Testis (tissue), 3 donors: ENCODE data around the gene LRRC18. TPM values are rescaled to one million over a fixed set of nuclear protein-coding genes. Genes with fewer than 3 reads are reported as not detected.

Experiments
- DNase-seq: peaks from one replicate; pipeline ENCODE4 v3.0.0-alpha.2; 2019
- H3K27ac ChIP-seq, 2 donors: fragments of 200-600 bp; sonication (generic); one replicate each; pipeline ENCODE4 v1.5.1; 2019
- H3K27me3 ChIP-seq: fragments of 200-600 bp; sonication (generic); one replicate; pipeline ENCODE4 v1.5.1; 2019
- H3K36me3 ChIP-seq: fragments of 200-600 bp; sonication (generic); one replicate; pipeline ENCODE4 v1.5.1; 2017; ENCODE audit warnings: low read depth; ENCODE audit errors: missing control alignments
- H3K4me1 ChIP-seq: fragments of 200-600 bp; sonication (generic); one replicate; pipeline ENCODE4 v1.5.1; 2019
- H3K4me3 ChIP-seq, 2 donors: fragments of 200-600 bp; sonication (generic); one replicate each; pipeline ENCODE4 v1.5.1; 2017 to 2019
- H3K9me3 ChIP-seq: fragments of 200-600 bp; sonication (generic); one replicate; pipeline ENCODE4 v1.5.1; 2017
- CTCF ChIP-seq, 3 experiments: fragments of 450-650 bp in 2 of 3; fragments of 200-600 bp in 1 of 3; sonication (generic) in 1 of 3; IDR thresholded peaks; one replicate each; pipeline ENCODE4 v1.5.1; 2016 to 2019; ENCODE audit warnings: antibody characterized with exemption in 3 of 3, mild to moderate bottlenecking in 2 of 3, moderate library complexity in 1 of 3
- POLR2A ChIP-seq: fragments of 450-650 bp; IDR thresholded peaks from one replicate; pipeline ENCODE4 v1.6.1; 2017; ENCODE audit warnings: antibody characterized with exemption, mild to moderate bottlenecking, moderate library complexity
- WGBS, 2 donors: methylation state at CpG; one replicate each; pipeline ENCODE4 v1.1.5; 2018; 5-methylcytosine and 5-hydroxymethylcytosine counted together
- intact Hi-C: fragments of 100-400 bp; cut with DNase I; formaldehyde crosslinking; loops from one replicate; pipeline ENCODE4 v1.15.1; 2023; ENCODE audit warnings: low total_unique reads
- polyA plus RNA-seq: library from polyadenylated mRNA; stranded (reverse); fragments of 350-450 nt; fragmentation: Illumina TruSeq; extraction: RNeasy Lipid Tissue Mini Kit (QIAGEN cat#74804); gene quantifications from one replicate; pipeline ENCODE4 v1.2.3, GENCODE V29; 2014; ENCODE audit warnings: low read depth, low replicate concordance; ENCODE audit not compliant: insufficient read depth
- total RNA-seq, 2 donors: library from RNA; depleted of rRNA; stranded (reverse); fragments of >200 nt; gene quantifications; one replicate each; pipeline ENCODE4 v1.2.3, GENCODE V29; 2016

Gene LRRC18
- total and polyA plus RNA-seq, 3 donors from 2014 or later: 7.8 to 23.1 (median 12.6) TPM

- 87 to 90% methylated on average over 4 of the region's 4 CpGs for WGBS, 2 donors
- Histone ChIP-seq H3K27me3 (no peaks in the 10 kb centered on the region), H3K4me1 (peaks cover 5% of the 10 kb centered on the region), H3K9me3 (no peaks in the 10 kb centered on the region), H3K36me3 (no peaks in the 10 kb centered on the region), H3K4me3 (no peak overlapping the region), H3K27ac (no peak overlapping the region)
- DNase-seq: no peak
- intact Hi-C loops: no loop called here
- TF ChIP-seq CTCF (IDR thresholded peaks at IDR 0.05): no peak
- no peak for TF ChIP-seq POLR2A
Observed at GRCh38 chr10:48970654-48971053, 31.0 kb upstream of the LRRC18 start.

- WGBS, 2 donors: 95% methylated on average over 14 of the region's 14 CpGs
- intact Hi-C loops: no loop called here
- TF ChIP-seq POLR2A (no peak), CTCF (IDR thresholded peaks at IDR 0.05) (no peak)
Observed at GRCh38 chr10:48970046-48970445, 30.4 kb upstream of the LRRC18 start.

DNA sequence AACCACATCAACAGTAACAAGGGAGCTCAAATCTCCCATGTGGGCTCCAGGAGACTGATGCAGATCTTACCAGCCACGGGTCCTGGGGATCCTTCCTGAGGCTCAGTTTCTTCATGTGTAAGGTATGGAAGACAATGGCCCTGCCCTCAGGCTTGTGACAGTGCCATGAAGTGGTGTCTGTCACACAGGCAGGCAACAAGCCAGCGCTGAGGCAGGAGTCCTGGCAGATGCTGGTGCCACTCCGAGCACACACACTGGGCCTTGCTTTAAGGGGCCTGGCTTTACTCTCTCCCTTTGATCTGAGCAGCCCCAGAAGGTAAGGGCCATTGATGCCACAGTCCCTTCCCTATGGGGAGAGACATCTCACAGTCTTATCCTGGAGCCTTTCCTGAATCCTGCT, 28.4 kb upstream of the LRRC18 start:
- TF ChIP-seq POLR2A (no peak), CTCF (IDR thresholded peaks at IDR 0.05) (no peak)
- intact Hi-C loops: no loop called here
- DNase-seq: no peak
- WGBS, 2 donors: 87 to 92% methylated on average over 2 to 3 of the region's 3 CpGs
- Histone ChIP-seq H3K27me3 (no peaks in the 10 kb centered on the region), H3K9me3 (no peaks in the 10 kb centered on the region), H3K27ac (no peak overlapping the region), H3K4me1 (peaks cover 5% of the 10 kb centered on the region), H3K4me3 (no peak overlapping the region), H3K36me3 (no peaks in the 10 kb centered on the region)

More at GRCh38 chr10:48970046-48970445, 30.4 kb upstream of the LRRC18 start:
- Histone ChIP-seq H3K27ac (no peak overlapping the region), H3K27me3 (no peaks in the 10 kb centered on the region), H3K4me1 (peaks cover 5% of the 10 kb centered on the region), H3K4me3 (no peak overlapping the region), H3K9me3 (no peaks in the 10 kb centered on the region), H3K36me3 (no peaks in the 10 kb centered on the region)
- DNase-seq: no peak

DNA sequence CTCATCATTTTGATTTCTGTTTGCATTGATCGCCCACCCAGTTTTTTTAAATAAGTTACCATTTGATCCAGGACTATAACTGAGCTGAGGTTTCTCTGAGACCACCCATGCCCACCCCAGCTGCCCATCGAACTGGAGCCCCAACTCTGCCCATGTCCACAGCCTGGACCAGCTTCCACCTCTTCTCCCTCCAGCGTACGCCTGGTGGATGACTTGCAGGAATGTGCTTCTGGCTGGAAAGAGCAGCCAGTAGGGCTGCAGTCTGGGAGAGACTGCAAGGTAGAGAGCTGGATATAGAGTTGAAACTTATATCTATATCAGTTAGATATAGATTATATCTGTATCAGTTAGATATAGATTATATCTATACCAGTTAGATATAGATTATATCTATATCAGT, 25.8 kb upstream of the LRRC18 start:
- no peak overlapping the region for H3K27ac ChIP-seq
- peaks cover 5% of the 10 kb centered on the region for H3K4me1 ChIP-seq
- no peaks in the 10 kb centered on the region for H3K9me3 ChIP-seq
- no peak for TF ChIP-seq CTCF (IDR thresholded peaks at IDR 0.05)
- no peak for TF ChIP-seq POLR2A
- DNase-seq: no peak
- no peaks in the 10 kb centered on the region for H3K27me3 ChIP-seq
- WGBS, 2 donors: 95 to 100% methylated on average over 4 of the region's 4 CpGs
- H3K4me3 ChIP-seq: no peak overlapping the region
- no peaks in the 10 kb centered on the region for H3K36me3 ChIP-seq
- intact Hi-C loops: no loop called here

DNA sequence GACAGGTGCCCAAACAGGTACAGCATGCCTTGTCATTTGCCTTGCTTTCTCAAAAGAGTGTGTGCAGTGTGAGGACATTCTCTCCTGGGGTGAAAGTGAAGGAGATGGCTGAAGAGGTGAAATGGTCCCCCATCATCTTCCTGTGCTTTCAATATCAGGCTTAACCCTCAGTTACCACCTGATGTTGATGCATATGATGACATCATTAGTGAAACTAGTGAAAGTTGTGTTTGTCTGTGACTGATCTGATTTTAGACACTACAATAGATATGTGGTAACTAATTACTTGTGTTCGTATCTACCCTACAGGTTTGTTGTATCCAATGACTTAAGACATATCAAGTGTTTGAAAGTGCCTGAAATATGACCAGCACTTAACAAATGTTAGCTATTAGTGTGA, 24.4 kb upstream of the LRRC18 start:
- H3K27me3 ChIP-seq: no peaks in the 10 kb centered on the region
- intact Hi-C loops: no loop called here
- WGBS, 2 donors: 94 to 97% methylated on average over 1 of the region's 1 CpG
- peaks cover 5% of the 10 kb centered on the region for H3K4me1 ChIP-seq
- DNase-seq: no peak
- no peaks in the 10 kb centered on the region for H3K36me3 ChIP-seq
- no peak overlapping the region for H3K27ac ChIP-seq
- no peak overlapping the region for H3K4me3 ChIP-seq
- TF ChIP-seq POLR2A: no peak
- TF ChIP-seq CTCF (IDR thresholded peaks at IDR 0.05): no peak
- H3K9me3 ChIP-seq: no peaks in the 10 kb centered on the region
